Measurements from ENCODE around the gene SLC1A1. TPM values are rescaled to one million over a fixed set of nuclear protein-coding genes. Genes with fewer than 3 reads are reported as not detected.

SLC1A1 gene
- total RNA-seq, 6 experiments from 2014 or later = 22.0 to 82.7 (median 38.7) TPM

- no peak overlapping the region for H3K4me3 ChIP-seq
- TF ChIP-seq POLR2A (IDR thresholded peaks at IDR 0.05) = no peak
- TF ChIP-seq CTCF (IDR thresholded peaks at IDR 0.05) = no peak
- no peaks in the 10 kb centered on the region for H3K27me3 ChIP-seq
- no peaks in the 10 kb centered on the region for H3K9me3 ChIP-seq
- peaks cover 0 to 27% (median 12%) of the 10 kb centered on the region in 4 donors for H3K4me1 ChIP-seq
- no peak for ATAC-seq
- H3K27ac ChIP-seq = no peak overlapping the region
- no peak for DNase-seq
- intact Hi-C loops (cut with DNase I) = no loop called here
- H3K36me3 ChIP-seq = peaks cover 0 to 26% (median 5%) of the 10 kb centered on the region in 4 donors
- 44% methylated on average over 5 of the region's 5 CpGs for WGBS (ENCODE audit: insufficient coverage, low coverage, low lambda C conversion rate, missing lambda C conversion rate)
Measured at GRCh38 chr9:4572184-4572826, 82.0 kb downstream of the SLC1A1 start.

- ATAC-seq = no peak
- no peak for DNase-seq
- no peak for TF ChIP-seq CTCF (IDR thresholded peaks at IDR 0.05)
- TF ChIP-seq POLR2A (IDR thresholded peaks at IDR 0.05) = no peak
- Histone ChIP-seq H3K27me3 (no peaks in the 10 kb centered on the region), H3K27ac (peak overlapping the region in 2 of 3 donors; percentile 76 to 84), H3K4me3 (no peak overlapping the region), H3K36me3 (peaks cover 0 to 21% (median 5%) of the 10 kb centered on the region in 4 donors), H3K9me3 (no peaks in the 10 kb centered on the region), H3K4me1 (peaks cover 0 to 30% (median 12%) of the 10 kb centered on the region in 4 donors)
- intact Hi-C loops (cut with DNase I) = no loop called here
- 76% methylated on average over 4 of the region's 4 CpGs for WGBS (ENCODE audit: insufficient coverage, low coverage, low lambda C conversion rate, missing lambda C conversion rate)
Measured at GRCh38 chr9:4573176-4573575, 82.9 kb downstream of the SLC1A1 start.

DNA sequence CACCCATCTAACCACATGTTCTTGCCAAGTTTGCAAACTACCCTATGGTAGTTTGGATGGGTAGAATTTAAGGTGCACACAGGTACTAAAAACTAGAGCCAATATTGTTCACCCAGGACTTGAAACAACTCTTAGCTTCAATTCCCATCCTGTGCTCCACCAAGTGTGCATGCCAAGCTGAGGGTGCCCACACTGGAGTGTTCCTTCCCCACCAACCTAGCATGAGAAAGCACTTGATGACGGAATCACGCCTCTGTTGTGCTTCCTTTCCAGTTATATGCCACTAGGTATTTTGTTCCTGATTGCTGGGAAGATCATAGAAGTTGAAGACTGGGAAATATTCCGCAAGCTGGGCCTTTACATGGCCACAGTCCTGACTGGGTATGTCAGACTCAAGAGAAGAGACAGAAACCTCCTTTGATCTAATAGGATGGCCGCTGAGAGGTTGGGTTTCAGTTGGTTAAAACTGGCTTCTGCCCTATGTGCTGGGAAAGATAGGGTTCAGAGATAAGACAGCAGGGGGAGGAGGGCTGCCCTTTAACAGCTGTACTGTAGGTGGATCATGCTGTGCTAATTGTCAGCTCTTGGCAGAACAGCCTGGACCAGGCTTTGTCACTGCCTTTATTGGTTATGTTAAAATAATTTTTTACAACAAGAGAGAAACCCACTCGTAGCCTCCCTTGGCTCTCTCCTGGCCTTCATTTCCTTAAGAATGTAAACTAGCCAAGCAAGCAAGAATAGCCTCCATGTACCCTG, 83.5 kb downstream of the SLC1A1 start:
- no peak overlapping the region for H3K4me3 ChIP-seq
- peak overlapping the region; percentile 65 to 84 (median 76) for H3K27ac ChIP-seq
- no peak for DNase-seq

GRCh38 chr9:4574657-4575243, 84.5 kb downstream of the SLC1A1 start:
- Histone ChIP-seq H3K4me1 (peaks cover 0 to 45% (median 14%) of the 10 kb centered on the region in 4 donors), H3K4me3 (no peak overlapping the region), H3K36me3 (peaks cover 0 to 18% (median 5%) of the 10 kb centered on the region in 4 donors), H3K27ac (peak overlapping the region; percentile 65 to 84 (median 76)), H3K27me3 (no peaks in the 10 kb centered on the region), H3K9me3 (no peaks in the 10 kb centered on the region)
- no peak for TF ChIP-seq POLR2A (IDR thresholded peaks at IDR 0.05)
- TF ChIP-seq CTCF (IDR thresholded peaks at IDR 0.05) = no peak
- WGBS (ENCODE audit: insufficient coverage, low coverage, low lambda C conversion rate, missing lambda C conversion rate) = 41% methylated on average over 3 of the region's 7 CpGs
- intact Hi-C loops (cut with DNase I) = no loop called here
- ATAC-seq (peak; percentile 53 to 69 (median 67)), DNase-seq (peak; percentile 50 to 71 (median 57))

More for the DNA sequence above, 83.5 kb downstream of the SLC1A1 start:
- no peaks in the 10 kb centered on the region for H3K27me3 ChIP-seq
- peaks cover 0 to 36% (median 12%) of the 10 kb centered on the region in 4 donors for H3K4me1 ChIP-seq
- no peak for TF ChIP-seq CTCF (IDR thresholded peaks at IDR 0.05)
- no peak for TF ChIP-seq POLR2A (IDR thresholded peaks at IDR 0.05)
- 94% methylated on average over 5 of the region's 5 CpGs for WGBS (ENCODE audit: insufficient coverage, low coverage, low lambda C conversion rate, missing lambda C conversion rate)
- intact Hi-C loops (cut with DNase I) = no loop called here
- peak in 3 of 4 donors; percentile 35 to 74 (median 43) for ATAC-seq
- H3K36me3 ChIP-seq = peaks cover 0 to 21% (median 5%) of the 10 kb centered on the region in 4 donors
- no peaks in the 10 kb centered on the region for H3K9me3 ChIP-seq
